K562 (cell line): ENCODE measurements around the gene IARS1. TPM values are rescaled to one million over a fixed set of nuclear protein-coding genes. Genes with fewer than 3 reads are reported as not detected.

ENCODE experiments used
- ATF1 ChIP-seq, 2 experiments: fragments of 450-650 bp in 1 of 2; IDR thresholded peaks; 2 replicates each; pipeline ENCODE4 v1.6.1; 2016; ENCODE audit warnings: missing compliant biosample characterization in 1 of 2, missing genetic modification characterization in 1 of 2
- ELF4 ChIP-seq: fragments of 450-650 bp; formaldehyde crosslinking; IDR thresholded peaks from 2 replicates; pipeline ENCODE4 v1.4.0; 2022; ENCODE audit warnings: missing genetic modification characterization
- ESRRB ChIP-seq: fragments of 250-450 bp; sonication (Bioruptor Pico); IDR thresholded peaks from 2 replicates; pipeline ENCODE4 v1.5.0; 2020; ENCODE audit warnings: mild to moderate bottlenecking, moderate library complexity, borderline replicate concordance
- HLTF ChIP-seq: fragments of 450-650 bp; IDR thresholded peaks from 2 replicates; pipeline ENCODE4 v1.6.1; 2016
- KLF6 ChIP-seq: fragments of 250-450 bp; sonication (Bioruptor Pico); IDR thresholded peaks from 2 replicates; pipeline ENCODE4 v1.4.0; 2020; ENCODE audit warnings: mild to moderate bottlenecking, moderate library complexity, borderline replicate concordance
- MTA1 ChIP-seq: fragments of 450-650 bp; IDR thresholded peaks from 2 replicates; pipeline ENCODE4 v1.6.1; 2017; ENCODE audit warnings: borderline replicate concordance
- PRDM10 ChIP-seq: fragments of 450-650 bp; IDR thresholded peaks from 2 replicates; pipeline ENCODE4 v1.6.1; 2018; ENCODE audit not compliant: partially characterized antibody
- RNF2 ChIP-seq: sonication (generic); IDR thresholded peaks from 2 replicates; pipeline ENCODE4 v1.6.1; 2016
- ZBTB33 ChIP-seq: sonication (generic); formaldehyde crosslinking; IDR thresholded peaks from 2 replicates; pipeline ENCODE4 v1.8.1; 2023; ENCODE audit warnings: mild to moderate bottlenecking, missing genetic modification reagents
- ZBTB7A ChIP-seq: IDR thresholded peaks from 2 replicates; pipeline ENCODE4 v1.6.1; 2011; ENCODE audit warnings: low read depth, mild to moderate bottlenecking, low read length, moderate library complexity, borderline replicate concordance; ENCODE audit not compliant: control insufficient read depth
- ZNF592 ChIP-seq: fragments of 450-650 bp; IDR thresholded peaks from 2 replicates; pipeline ENCODE4 v1.6.1; 2017; ENCODE audit warnings: antibody characterized with exemption, mild to moderate bottlenecking
- polyA plus RNA-seq, 8 experiments: library from polyadenylated mRNA; depleted of rRNA in 4 of 8; stranded (reverse) in 5 of 8; unstranded in 3 of 8; fragments of >200 nt; fragmentation: Nextera tagmentation in 2 of 8; fragmentation: Illumina TruSeq in 1 of 8; extraction: Ambion mirVana in 2 of 8; extraction: Trizol in 1 of 8; gene quantifications; 2 replicates each; pipeline versions ENCODE4 v1.2.1 to v1.2.3, GENCODE V29; 2011 to 2014; ENCODE audit warnings: inconsistent platforms in 1 of 8, missing spikeins in 1 of 8
- total RNA-seq, 7 experiments: library from RNA; depleted of rRNA in 6 of 7; stranded (reverse); fragments of >200 nt in 6 of 7; fragmentation: Illumina TruSeq in 2 of 7; extraction: Trizol in 2 of 7; gene quantifications; 2 replicates each; pipeline versions ENCODE4 v1.2.1 to v1.2.3, GENCODE V29; 2011 to 2021; ENCODE audit warnings: low replicate concordance in 1 of 7
- TF ChIP-seq, protein P1 (sequence below): fragments of 250-450 bp; sonication (Bioruptor Pico); IDR thresholded peaks from 2 replicates; pipeline ENCODE4 v1.8.0; 2022; ENCODE audit warnings: inconsistent platforms, mild to moderate bottlenecking, moderate library complexity, borderline replicate concordance
- TF ChIP-seq, protein P2 (sequence below): fragments of 450-650 bp; formaldehyde crosslinking; IDR thresholded peaks from 2 replicates; pipeline ENCODE4 v1.4.0; 2020; ENCODE audit warnings: mild to moderate bottlenecking, moderate library complexity

The IARS1 gene
- total and polyA plus RNA-seq, 9 of the 15 experiments (the other 6 are each of a cell fraction or from before 2014, with no cell fraction given), result 119 to 371 (median 234) TPM

- TF ChIP-seq ZNF592 (peak; percentile 85), ESRRB (CRISPR knock-in tag) (no peak), MTA1 (peak; percentile 76; the same call in 1 of the 2 replicates), HLTF (no peak; the same call in 1 of the 2 replicates), PRDM10 (no peak), KLF6 (CRISPR knock-in tag) (no peak), RNF2 (peak; percentile 61; the same call in 1 of the 2 replicates), ATF1 (CRISPR knock-in tag; IDR thresholded peaks at IDR 0.05) (no peak), ATF1 (tag; IDR thresholded peaks at IDR 0.05) (peak; percentile 42), ZBTB7A (no peak), ZBTB33 (CRISPR knock-in tag) (no peak), ELF4 (CRISPR knock-in tag) (no peak)
- TF ChIP-seq, protein P1, sequence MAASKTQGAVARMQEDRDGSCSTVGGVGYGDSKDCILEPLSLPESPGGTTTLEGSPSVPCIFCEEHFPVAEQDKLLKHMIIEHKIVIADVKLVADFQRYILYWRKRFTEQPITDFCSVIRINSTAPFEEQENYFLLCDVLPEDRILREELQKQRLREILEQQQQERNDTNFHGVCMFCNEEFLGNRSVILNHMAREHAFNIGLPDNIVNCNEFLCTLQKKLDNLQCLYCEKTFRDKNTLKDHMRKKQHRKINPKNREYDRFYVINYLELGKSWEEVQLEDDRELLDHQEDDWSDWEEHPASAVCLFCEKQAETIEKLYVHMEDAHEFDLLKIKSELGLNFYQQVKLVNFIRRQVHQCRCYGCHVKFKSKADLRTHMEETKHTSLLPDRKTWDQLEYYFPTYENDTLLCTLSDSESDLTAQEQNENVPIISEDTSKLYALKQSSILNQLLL (CRISPR knock-in tag), result no peak
- TF ChIP-seq, protein P2, sequence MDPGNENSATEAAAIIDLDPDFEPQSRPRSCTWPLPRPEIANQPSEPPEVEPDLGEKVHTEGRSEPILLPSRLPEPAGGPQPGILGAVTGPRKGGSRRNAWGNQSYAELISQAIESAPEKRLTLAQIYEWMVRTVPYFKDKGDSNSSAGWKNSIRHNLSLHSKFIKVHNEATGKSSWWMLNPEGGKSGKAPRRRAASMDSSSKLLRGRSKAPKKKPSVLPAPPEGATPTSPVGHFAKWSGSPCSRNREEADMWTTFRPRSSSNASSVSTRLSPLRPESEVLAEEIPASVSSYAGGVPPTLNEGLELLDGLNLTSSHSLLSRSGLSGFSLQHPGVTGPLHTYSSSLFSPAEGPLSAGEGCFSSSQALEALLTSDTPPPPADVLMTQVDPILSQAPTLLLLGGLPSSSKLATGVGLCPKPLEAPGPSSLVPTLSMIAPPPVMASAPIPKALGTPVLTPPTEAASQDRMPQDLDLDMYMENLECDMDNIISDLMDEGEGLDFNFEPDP (CRISPR knock-in tag), result no peak
Measured at GRCh38 chr9:92295240-92295790, 1.8 kb upstream of the IARS1 start (continued).
